Activated T-cell treated with anti-CD3 and anti-CD28 coated beads for 24 hours (primary cell): Measurements from ENCODE around the gene SKOR1.

Experiments used
- DNase-seq: peaks from one replicate; pipeline ENCODE4 v3.0.0-alpha.2; 2020; ENCODE audit warnings: low read depth

The SKOR1 gene

DNA sequence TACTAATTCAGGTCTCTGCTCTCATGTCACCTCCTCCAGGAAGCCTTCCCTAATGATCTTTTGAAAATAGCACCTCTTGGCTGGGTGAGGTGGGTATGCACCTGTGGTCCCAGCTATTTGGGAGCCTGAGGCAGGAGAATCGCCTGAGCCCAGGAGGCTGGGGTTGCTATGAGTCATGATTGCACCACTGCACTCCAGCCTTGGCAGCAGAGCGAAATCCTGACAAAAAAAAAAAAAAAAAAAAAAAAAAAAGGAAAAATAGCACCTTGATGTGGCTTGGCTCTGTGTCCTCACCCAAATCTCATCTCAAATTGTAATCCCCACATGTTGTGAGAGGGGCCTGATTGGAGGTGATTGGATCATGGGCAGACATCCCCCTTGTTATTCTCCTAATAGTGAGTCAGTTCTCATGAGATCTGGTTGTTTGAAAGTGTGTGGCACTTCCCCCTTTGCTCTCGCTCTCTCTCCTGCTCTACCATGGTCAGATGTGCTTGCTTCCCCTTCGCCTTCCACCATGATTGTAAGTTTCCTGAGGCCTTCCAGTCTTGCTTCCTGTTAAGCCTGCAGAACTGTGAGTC, 25.8 kb downstream of the SKOR1 start:
- DNase-seq: no peak

DNA sequence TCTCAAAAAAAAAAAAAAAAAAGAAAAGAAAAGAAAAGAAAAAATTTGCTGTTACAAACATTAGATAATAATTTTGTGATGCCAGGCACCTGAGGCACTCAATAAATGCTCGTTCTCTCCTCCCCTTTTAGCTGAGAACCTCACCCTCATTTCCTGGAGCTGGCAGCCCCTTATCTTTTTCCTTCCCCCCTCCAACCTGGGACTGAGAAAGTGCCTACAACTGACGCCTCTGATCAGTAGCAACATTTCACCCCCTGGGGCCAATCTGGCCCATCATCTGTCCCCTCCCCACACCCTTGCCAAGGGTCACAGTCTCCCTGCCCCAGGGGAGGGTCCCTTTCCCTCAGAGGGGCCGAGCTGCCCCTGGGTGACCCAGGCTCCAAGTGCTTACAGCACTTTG, 27.1 kb downstream of the SKOR1 start:
- DNase-seq: no peak

DNA sequence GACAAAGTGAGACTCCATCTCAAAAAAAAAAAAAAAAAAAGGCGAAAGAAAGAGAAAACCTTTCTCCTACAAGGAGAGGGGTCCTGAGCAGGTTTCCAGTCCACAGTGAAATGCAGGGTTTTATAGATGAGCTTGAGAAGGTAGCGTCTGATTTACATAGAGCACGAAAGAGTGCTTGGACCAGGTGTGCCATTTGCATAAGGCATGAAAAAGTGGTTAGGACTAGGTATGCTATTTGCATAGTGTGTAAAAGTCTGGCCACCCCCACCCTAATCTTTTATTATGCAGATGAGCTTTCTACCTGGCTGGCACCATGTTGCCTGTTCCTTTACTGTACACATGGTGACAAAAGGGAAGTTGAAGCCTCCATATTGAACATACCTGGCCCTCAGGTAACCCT, 28.1 kb downstream of the SKOR1 start:
- DNase-seq: no peak

DNA sequence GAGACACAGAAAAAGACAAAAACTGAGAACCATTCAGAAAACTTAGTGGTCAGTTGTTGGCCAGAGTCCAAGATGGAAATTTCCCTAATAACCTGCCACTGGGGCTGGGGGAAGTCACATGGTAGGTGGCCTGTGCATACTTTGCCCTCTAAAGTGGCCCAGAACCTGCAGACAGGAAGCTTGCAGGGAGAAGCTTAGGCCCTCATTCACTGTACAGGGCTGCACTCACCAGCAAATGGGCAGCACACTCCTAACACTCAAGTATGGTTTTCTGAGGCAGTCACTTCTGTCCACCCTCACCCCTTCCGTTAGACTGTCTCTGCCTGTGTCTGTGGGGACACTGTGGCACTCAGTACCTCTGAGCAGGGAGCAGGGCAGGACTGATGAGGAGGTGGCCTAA, 29.0 kb downstream of the SKOR1 start:
- no peak for DNase-seq

DNA sequence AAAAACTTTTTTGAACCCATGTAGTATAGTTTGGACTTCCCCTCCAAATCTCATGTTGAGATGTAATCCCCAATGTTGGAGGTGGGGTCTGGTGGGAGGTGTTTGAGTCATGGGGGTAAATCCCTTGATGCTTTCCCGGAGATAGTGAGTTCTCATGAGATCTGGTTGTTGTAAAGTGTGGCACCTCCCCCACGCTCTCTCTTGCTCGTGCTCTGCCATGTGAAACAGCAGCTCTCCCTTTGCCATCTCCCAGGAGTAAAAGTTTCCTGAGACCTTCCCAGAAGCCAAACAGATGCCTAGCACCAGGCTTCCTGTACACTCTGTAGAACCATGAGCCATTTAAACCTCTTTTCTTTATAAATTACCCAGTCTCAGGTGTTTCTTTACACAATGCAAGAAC, 30.5 kb downstream of the SKOR1 start:
- no peak for DNase-seq

DNA sequence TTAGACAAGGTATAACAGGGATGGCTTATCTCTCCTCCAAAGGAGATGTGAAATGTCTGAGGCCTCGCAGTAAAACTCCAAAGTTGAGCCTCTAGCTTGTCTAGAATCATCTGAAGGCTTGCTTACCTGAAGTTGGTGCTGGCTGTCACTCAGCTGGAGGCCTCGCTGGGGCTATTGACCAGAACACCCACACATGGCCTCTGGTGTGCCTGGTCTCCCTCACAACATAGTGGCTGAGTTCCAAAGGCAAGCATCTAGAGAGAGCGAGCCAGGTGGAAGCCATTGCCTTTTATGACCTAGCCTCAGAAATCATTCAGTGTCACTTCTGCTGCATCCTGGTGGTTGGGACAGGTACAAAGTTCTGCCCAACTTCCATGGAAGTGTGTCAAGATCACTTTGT, 31.9 kb downstream of the SKOR1 start:
- no peak for DNase-seq

DNA sequence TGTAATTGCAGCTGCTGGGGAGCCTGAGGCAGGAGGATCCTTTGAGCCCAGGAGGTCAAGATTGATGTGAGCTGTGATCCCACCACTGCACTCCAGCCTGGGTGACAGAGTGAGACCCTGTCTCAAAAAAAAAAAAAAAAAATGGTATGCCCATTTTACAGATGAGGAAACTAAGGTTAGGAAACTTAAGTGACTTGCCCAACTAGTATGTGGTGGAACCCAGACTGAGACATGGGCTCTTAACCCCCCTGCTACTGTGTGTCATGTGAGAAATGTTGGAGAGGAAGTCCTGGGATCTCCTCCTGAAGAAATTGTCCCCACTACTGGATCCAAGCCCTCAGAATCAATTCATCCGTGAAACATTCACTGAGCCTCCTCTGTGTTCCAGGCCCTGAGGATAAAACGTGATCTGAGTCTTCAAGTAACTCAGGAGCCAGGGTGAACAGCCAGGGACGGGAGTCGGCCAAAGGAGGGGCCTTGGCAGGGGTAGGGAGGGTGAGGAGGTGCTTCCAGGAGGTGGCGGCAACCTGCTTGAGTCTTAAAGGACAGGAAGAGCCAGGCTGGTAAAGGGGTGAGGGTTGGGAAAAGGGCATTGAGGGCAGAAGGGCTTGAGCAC, 34.1 kb downstream of the SKOR1 start:
- no peak for DNase-seq

DNA sequence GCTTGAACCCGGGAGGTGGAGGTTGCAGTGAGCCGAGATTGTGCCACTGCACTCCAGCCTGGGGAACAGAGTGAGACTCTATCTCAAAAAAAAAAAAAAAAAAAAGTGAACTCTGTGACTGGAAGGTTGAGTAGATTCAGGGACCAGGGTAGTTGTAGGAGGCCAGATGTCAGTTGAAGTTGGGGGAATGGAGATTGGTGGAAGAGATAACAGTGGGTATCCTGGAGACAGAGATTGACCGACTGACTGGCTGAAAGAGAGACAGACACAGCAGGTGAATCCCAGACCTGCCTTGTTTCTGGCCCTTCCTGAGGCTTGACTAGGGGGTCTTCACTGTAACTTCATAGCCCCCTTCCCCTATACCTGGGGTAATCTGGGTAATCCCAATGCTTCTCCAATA, 36.7 kb downstream of the SKOR1 start:
- no peak for DNase-seq

DNA sequence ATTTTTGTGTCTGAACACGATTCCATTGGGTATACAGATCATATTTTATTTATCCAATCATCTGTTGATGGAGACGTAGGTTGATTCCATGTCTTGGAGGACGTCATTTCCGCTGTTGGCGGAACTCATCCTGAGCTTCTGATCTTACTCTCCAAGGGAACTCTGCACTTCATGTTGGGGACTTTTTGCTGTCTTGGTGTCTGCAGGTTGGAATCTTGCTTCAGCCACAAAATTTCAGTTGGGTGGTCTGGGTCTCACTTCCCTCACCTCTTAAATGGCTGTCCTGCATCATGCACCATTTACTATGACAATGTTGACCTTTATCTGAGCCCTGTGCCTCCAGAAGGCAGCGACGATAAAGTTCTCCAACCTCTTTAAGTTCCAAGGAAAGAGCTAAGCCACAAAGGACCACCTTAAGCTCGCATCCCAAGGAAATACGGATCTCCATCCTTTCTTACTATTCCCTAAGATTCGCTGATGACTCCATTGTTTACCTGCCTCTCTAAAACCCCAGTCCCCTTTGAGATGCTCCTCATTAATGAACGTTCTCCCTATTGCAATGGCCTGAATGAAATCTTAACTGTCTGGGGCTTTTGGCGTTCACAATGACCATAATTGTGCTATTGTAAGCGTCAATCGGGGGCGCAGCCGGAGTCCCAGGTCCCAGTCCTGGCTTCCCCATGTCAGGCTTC, 37.6 kb downstream of the SKOR1 start:
- no peak for DNase-seq

DNA sequence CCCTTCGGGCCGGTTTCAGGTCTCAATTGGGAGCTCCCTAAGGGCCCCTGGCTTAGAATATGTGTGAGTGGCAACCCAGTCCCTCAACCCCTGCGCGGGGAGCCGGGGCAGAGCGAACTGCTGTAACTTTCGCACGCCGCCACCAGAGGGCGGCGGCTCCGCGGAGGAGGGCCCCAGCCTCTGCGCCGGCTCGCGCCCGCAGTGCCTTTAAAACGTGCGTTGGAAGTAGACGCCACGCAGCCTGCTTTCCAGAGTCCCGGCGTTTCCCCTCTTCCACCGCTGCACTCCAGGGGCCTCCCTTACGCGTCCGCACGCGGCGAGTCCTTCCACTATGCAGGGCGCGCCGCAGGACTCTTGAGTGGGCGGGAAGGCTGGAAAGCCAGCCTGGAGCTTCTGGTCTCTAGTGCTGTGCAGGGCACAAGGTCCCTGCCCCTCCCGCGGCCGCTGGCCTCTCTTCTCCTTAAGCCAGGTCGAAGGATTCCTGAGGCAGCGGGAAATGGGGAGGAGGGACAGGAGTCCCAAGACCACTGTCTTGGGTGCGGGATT, 38.2 kb downstream of the SKOR1 start:
- DNase-seq: peak; percentile 59

DNA sequence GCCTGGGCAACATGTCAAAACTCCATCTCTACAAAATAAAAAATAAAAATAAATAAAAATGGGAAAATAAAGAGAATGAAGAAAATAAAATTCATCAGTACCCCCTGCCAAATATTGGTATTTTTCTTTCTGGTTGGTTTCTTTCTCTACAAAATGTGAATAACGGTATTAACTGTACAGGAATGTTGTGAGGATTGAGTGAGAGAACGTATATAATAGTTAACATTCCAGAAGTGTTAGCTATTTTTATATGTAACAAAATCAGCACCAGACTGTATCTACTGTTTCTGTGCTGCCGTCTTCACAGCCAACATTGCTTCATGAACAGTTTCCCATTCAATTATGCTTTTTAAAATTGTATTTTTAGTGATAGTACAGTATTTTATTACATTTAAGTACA, 40.0 kb downstream of the SKOR1 start:
- no peak for DNase-seq

DNA sequence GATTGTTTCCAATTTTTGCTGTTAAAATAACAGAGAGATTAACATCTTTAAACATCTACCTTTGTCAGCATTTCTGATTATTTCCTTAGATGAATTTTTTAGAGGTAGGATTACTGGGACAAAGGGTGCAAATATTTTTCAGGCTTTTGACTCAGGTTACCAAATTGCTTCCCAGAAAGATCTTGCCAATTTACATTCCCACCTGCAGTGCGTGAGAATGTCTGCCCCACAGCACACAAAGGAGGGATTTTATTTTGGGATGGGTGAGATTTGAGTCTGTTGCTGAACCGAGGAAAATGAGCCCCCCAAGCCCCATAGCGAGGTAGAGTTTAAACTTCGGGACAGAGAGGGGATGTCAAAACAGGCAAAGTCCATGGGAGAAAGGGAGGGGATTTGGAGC, 40.5 kb downstream of the SKOR1 start:
- no peak for DNase-seq

DNA sequence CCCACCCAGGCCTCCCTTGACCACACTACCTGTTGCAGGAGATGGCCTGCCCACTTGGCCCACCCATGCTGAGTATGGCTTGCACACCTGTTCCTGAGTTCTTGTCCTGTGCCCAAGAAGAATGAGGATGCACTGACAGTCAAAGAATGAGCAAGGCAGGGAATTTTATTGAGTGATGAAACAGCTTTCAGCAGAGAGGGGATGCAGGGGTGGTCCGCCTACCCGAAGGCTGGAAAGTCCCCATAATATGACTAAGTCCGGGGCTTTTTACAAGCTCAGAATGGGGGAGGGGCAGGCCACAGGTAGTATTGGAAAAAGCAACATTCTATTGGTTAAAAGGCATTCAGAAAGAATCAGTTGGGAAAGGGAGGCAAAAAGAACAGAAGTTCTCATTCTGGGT, 44.4 kb downstream of the SKOR1 start:
- no peak for DNase-seq

DNA sequence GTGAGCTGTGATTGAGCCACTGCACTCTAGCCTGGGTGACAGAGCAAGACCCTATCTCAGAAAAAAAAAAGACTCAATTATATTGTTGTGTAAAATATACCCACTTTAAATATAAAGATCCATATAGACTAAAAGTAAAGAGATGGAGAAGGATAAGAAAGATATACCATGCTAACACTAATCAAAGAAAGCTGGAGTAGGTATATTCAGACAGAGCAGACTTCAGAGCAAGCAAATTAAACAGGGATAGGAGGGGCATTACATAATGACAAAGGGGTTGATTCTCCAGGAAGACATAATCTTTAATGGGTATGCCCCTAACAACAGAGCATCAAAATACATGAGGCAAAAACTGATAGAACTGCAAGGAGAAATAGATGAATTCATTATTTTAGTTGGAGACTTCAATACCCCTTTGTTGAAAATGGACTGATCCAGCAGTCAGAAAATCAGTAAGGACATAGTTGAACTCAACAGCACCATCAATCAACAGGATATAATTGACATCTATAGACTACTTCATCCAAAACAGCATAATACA, 45.6 kb downstream of the SKOR1 start:
- DNase-seq: no peak

DNA sequence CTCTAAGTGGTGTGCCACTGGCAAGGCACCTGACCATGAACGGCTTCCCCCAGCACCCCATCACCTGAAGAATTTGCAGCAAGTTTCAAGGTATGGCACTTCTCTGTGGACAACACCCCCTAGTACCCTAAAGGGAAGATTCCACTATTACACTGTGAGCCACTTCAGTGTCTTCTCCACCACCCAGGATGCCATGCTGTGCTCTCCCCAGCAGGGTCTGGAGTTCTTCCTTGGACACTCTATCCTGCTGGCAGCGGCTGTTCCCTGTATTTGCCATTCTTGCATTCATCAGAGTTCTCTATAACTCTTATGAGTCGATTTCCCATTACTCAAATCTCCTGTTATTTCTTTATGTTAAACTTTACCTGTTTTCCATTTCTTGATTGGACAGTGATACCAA, 48.5 kb downstream of the SKOR1 start:
- no peak for DNase-seq

DNA sequence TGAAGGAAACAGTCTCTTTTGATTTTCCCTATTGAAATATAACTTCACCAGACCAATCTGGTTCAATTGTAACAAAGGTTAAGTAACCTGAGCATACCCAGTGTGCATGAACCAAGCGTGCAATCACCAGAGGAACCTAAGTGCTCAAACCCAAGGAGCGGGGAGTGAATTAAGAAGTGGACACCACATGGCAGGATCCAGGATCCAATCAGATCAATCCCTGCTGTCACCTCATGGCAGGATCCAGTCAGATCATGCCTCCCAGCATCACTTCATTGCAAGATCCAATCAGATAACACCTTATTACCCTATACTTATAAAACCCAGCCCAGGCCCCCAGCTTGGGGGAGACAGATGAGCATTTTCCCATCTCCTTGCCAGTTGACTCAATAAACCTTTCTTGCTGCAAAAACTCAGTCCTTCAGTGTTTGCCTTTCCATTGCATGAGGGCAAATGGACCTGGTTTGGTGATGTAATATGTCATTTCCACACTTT, 53.5 kb downstream of the SKOR1 start:
- DNase-seq: no peak

DNA sequence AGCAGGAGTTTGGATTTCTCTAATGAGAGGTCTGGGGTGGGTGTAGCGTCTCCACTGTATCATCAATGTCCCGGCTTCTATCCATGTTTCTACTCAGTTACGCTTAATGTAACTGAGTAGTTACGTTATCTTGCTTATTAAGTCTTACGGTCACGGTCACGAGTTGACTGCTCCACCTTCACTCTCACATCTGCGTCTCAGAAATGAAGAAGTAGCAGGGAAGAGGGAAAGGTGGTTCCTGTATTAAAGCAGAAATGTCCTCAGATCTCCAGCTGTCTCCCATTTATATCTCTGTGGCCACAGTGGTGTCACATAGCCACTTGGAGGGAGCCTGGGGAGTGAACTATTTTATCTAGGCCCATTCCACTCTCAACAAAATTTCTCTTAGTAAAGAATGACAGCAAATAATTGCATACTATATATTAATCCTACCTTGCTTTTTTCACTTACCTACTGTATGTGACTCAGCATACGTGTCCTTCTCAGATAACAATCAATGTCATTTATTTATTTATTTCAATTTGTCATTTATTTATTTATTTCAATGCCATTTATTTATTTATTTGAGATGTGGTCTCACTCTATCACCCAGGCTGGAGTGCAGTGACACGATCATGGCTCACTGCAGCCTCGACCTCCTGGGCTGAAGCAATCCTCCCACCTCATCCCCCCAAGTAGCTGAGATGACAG, 54.3 kb downstream of the SKOR1 start:
- DNase-seq: no peak

DNA sequence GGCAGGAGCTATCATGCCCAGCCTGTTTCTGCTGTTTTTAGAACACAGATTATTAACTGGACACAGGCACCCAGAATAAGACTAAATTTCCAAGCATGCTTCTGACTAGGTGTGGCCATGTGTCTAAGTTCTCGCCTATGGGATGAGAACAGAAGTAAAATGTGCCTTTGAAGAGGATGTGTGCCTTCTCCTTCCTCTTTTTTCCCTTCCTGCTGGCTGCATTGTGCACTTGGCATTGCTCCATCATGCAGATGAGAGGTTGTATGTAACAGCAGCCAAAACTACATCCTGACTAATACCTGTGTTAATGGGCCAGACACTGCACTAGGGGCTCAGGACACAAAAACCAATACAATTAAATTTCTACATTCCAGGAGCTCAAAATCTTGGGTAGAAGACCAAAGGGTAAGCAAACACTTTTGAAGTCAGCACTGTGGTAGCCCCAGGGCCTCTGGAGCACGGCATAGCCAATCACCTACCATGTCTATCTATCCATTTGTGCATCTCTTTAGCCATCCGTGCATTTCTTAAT, 55.4 kb downstream of the SKOR1 start:
- no peak for DNase-seq

DNA sequence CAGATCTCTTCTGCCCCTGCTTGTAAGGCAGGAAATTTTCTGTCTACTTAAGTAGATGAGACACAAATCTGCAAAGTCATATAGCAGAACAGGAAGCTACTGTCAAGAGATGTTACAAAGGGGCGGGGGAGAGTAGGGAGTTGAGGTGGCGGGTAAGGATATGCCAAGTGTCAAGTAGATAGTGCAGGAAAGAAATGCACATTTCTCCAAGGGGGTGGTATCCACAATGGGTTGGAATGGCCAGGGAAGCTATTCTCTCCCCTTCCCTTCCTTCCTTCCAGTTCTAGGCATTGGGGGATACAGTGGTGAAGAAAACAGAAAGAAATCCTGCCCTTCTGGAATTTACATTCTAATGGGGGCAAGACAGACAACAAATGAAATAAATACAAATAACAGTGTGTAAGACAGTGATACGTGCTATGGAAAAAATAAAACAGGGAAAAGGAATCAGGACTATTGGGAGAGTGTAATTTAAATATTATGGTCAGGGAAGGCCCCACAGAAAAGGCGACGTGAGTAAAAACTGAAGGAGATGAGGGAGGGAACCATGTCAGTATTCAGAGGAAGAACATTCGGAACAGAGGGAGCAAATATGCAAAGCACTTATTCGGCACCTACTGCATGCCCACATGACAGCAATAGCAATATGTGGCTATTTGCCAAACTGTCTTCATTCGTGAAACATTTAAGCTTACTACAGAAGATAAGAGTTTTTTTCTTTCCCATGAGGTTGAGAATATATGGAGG, 57.4 kb downstream of the SKOR1 start:
- no peak for DNase-seq

DNA sequence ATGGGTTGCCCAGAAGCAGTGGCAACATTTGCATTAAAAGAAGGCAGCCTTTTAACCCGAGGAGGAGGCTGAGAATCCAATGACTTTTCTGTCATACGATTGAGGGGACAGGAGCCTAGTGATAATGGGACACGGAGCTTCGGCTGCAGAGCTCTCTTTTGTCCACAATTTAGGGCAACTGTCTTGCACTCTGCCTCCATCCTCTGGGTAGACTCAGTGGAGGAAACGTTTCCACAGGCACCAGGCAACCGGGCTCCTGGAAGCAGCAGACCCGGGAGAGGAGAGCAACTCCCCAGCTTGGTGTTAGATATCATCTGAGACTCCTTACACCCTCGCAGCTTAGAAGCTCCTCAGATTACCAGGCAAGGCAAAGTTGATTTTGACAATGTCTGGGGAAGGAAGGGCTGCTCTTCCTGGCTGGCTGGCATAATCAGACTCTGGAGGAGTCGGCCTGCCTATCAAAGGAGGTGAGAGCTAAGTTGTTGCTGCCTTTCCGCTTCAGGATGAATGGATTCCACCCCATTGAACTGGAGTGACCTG, 58.0 kb downstream of the SKOR1 start:
- no peak for DNase-seq

DNA sequence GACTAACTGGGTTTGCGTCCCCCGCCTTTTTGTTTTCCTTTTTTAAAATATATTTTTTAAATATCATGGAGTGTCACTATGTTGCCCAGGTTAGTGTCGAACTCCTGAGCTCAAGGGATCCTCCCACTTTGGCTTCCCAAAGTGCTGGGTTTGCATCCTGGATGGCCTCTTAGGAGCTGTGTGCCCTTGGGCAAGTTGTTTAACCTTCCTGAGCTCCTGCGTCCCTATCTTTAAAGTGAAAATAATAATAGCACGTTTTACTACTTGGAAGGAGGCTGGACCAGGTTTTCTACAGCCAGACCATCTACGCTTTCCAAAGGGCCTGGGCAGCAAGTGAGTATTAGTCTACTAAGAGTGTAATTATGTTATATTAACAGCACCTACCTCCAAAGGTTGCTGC, 58.7 kb downstream of the SKOR1 start:
- no peak for DNase-seq
